Neutrophil (primary cell): ENCODE measurements around the gene PTPRE.

ENCODE experiments used
- H3K27ac ChIP-seq: fragments of 200-600 bp; sonication (generic); 2 replicates; pipeline ENCODE4 v1.5.1; 2016; ENCODE audit warnings: mild to moderate bottlenecking, moderate library complexity
- H3K27me3 ChIP-seq: fragments of 200-600 bp; sonication (generic); 2 replicates; pipeline ENCODE4 v1.6.0; 2016; ENCODE audit warnings: mild to moderate bottlenecking
- H3K36me3 ChIP-seq: fragments of 200-600 bp; sonication (generic); 2 replicates; pipeline ENCODE4 v1.5.1; 2017
- H3K4me1 ChIP-seq, 2 experiments: fragments of 200-600 bp in 1 of 2; sonication (generic) in 1 of 2; 1 replicate in 1 of 2; 2 replicates in 1 of 2; pipeline versions ENCODE4 v1.5.1 to v1.6.1; 2013 to 2016; ENCODE audit warnings: low read depth in 1 of 2, low read length in 1 of 2, mild to moderate bottlenecking in 1 of 2, moderate library complexity in 1 of 2; ENCODE audit not compliant: control insufficient read depth in 1 of 2, insufficient read depth in 1 of 2
- H3K4me3 ChIP-seq, 2 experiments: fragments of 200-600 bp in 1 of 2; sonication (generic) in 1 of 2; 1 replicate in 1 of 2; 2 replicates in 1 of 2; pipeline ENCODE4 v1.5.1; 2013 to 2016; ENCODE audit warnings: low read depth in 1 of 2, low read length in 1 of 2, mild to moderate bottlenecking in 1 of 2, moderate library complexity in 1 of 2
- H3K9me3 ChIP-seq: fragments of 200-600 bp; sonication (generic); 2 replicates; pipeline ENCODE4 v1.5.1; 2016
- CTCF ChIP-seq: fragments of 200-600 bp; sonication (generic); IDR thresholded peaks from 2 replicates; pipeline ENCODE4 v1.5.1; 2016; ENCODE audit warnings: antibody characterized with exemption

Gene PTPRE

GRCh38 chr10:127951861-127952574 lies 45.1 kb downstream of the PTPRE start:
- Histone ChIP-seq H3K27ac (no peak overlapping the region), H3K4me3 (no peak overlapping the region), H3K36me3 (no peaks in the 10 kb centered on the region), H3K27me3 (no peaks in the 10 kb centered on the region), H3K9me3 (no peaks in the 10 kb centered on the region), H3K4me1 (peaks cover 8 to 10% of the 10 kb centered on the region in 2 experiments)
- TF ChIP-seq CTCF: no peak

GRCh38 chr10:127952575-127952869 lies 45.6 kb downstream of the PTPRE start:
- Histone ChIP-seq H3K4me1 (peaks cover 3 to 5% of the 10 kb centered on the region in 2 experiments), H3K9me3 (no peaks in the 10 kb centered on the region), H3K4me3 (no peak overlapping the region), H3K27ac (no peak overlapping the region), H3K36me3 (no peaks in the 10 kb centered on the region), H3K27me3 (no peaks in the 10 kb centered on the region)
- TF ChIP-seq CTCF: no peak

GRCh38 chr10:127952918-127953317 lies 46.0 kb downstream of the PTPRE start:
- Histone ChIP-seq H3K9me3 (no peaks in the 10 kb centered on the region), H3K27ac (no peak overlapping the region), H3K27me3 (no peaks in the 10 kb centered on the region), H3K36me3 (no peaks in the 10 kb centered on the region), H3K4me3 (no peak overlapping the region), H3K4me1 (peaks cover 0 to 1% of the 10 kb centered on the region in 2 experiments)
- no peak for TF ChIP-seq CTCF

- no peak for TF ChIP-seq CTCF
- Histone ChIP-seq H3K4me1 (no peaks in the 10 kb centered on the region), H3K9me3 (no peaks in the 10 kb centered on the region), H3K27ac (no peak overlapping the region), H3K4me3 (no peak overlapping the region), H3K36me3 (no peaks in the 10 kb centered on the region), H3K27me3 (no peaks in the 10 kb centered on the region)
Observed at GRCh38 chr10:127953876-127954275, 47.0 kb downstream of the PTPRE start.

GRCh38 chr10:127959428-127959827 lies 52.5 kb downstream of the PTPRE start:
- no peaks in the 10 kb centered on the region for H3K27me3 ChIP-seq
- TF ChIP-seq CTCF: no peak
- H3K9me3 ChIP-seq: no peaks in the 10 kb centered on the region
- no peaks in the 10 kb centered on the region for H3K36me3 ChIP-seq
- no peak overlapping the region for H3K27ac ChIP-seq
- peaks cover 0 to 7% of the 10 kb centered on the region in 2 experiments for H3K4me1 ChIP-seq
- H3K4me3 ChIP-seq: no peak overlapping the region
